Activated T-helper 1 cell treated with anti-CD3 and anti-CD28 coated beads, Interleukin-12 subunit alpha, Interleukin-12 subunit beta, Interleukin-2, Interleukin-4 antibody, amounts not matched to agents 30 ng/mL and 10 ng/mL and 1 ng/mL, durations not matched to agents 14 hours and 24 hours and 36 hours (primary cell): ENCODE results near the gene TRH. TPM values are rescaled to one million over a fixed set of nuclear protein-coding genes. Genes with fewer than 3 reads are reported as not detected.

Source experiments
- total RNA-seq: library from RNA; stranded (reverse); gene quantifications from 2 replicates; pipeline ENCODE4 v1.2.3, GENCODE V29; 2022

Gene TRH
- total RNA-seq, 1 donor from 2014 or later: not detected

Other genes with a start within 250 kb of the TRH start
- gene TMCC1, start 81.0 kb upstream of the TRH start, total RNA-seq: 17.1 and 22.4 TPM in 2 replicates
- not detected in 2 replicates for gene ALG1L2, start 107.1 kb downstream of the TRH start, total RNA-seq